Lower leg skin (tissue), 4 donors: Measurements from ENCODE around the gene SIX5. TPM values are rescaled to one million over a fixed set of nuclear protein-coding genes. Genes with fewer than 3 reads are reported as not detected.
A peak's percentile ranks its signal among the peaks of the same experiment; 100 is the strongest.

ENCODE experiments used
- DNase-seq, 2 donors: peaks; one replicate each; pipeline ENCODE4 v3.0.0-alpha.2; 2019; ENCODE audit warnings: low spot score in 2 of 2
- H3K4me3 ChIP-seq: fragments of 200-600 bp; sonication (generic); 2 replicates; pipeline ENCODE4 v1.5.1; 2017; ENCODE audit warnings: mild to moderate bottlenecking, low read depth; ENCODE audit not compliant: poor library complexity, severe bottlenecking
- CTCF ChIP-seq, 3 donors: fragments of 450-650 bp; IDR thresholded peaks; one replicate each; pipeline ENCODE4 v1.5.1; 2016; ENCODE audit warnings: antibody characterized with exemption in 3 of 3, mild to moderate bottlenecking in 3 of 3, moderate library complexity in 2 of 3
- POLR2A ChIP-seq, 2 donors: fragments of 450-650 bp; IDR thresholded peaks; one replicate each; pipeline ENCODE4 v1.6.1; 2016 to 2017; ENCODE audit warnings: antibody characterized with exemption in 2 of 2, mild to moderate bottlenecking in 1 of 2, moderate library complexity in 1 of 2
- WGBS, 2 donors: methylation state at CpG; one replicate each; pipeline ENCODE4 v1.1.5; 2018; 5-methylcytosine and 5-hydroxymethylcytosine counted together
- intact Hi-C: fragments of 100-400 bp; cut with DNase I; formaldehyde crosslinking; loops from one replicate; pipeline ENCODE4 v1.15.0; 2023; ENCODE audit warnings: low total_unique reads
- total RNA-seq, 4 donors: library from RNA; depleted of rRNA; stranded (reverse); fragments of >200 nt; gene quantifications; one replicate each; pipeline ENCODE4 v1.1.0, GENCODE V29; 2016

SIX5 gene
- total RNA-seq: 10 to 100 TPM; 12.6 to 17.3 (median 13.8) TPM

- H3K4me3 ChIP-seq: peak within 1 kb of the TSS; percentile 57
- TF ChIP-seq POLR2A (IDR thresholded peaks at IDR 0.05) (no peak), CTCF (IDR thresholded peaks at IDR 0.05) (peak in 1 of 3 donors; percentile 27)
- intact Hi-C loops: no loop called here
- DNase-seq: peak; percentile 97 to 100
- WGBS, 2 donors: 0 to 1% methylated on average over 48 to 58 of the region's 70 CpGs
Observed at GRCh38 chr19:45768984-45769782, at the start of gene SIX5. Gene SIX5 (minus strand): TSS chr19:45769252. CDS start chr19:45768844, 408 bp downstream.

GRCh38 chr19:45817725-45818301, 48.8 kb upstream of the SIX5 start:
- intact Hi-C loops: no loop called here
- no peak for DNase-seq
- H3K4me3 ChIP-seq: no peak overlapping the region
- 60 to 75% methylated on average over 11 to 19 of the region's 19 CpGs for WGBS, 2 donors
- no peak for TF ChIP-seq CTCF (IDR thresholded peaks at IDR 0.05)
- TF ChIP-seq POLR2A (IDR thresholded peaks at IDR 0.05): no peak

GRCh38 chr19:45817010-45817724, 48.1 kb upstream of the SIX5 start:
- peak; percentile 86 to 98 for DNase-seq
- WGBS, 2 donors: 14 to 22% methylated on average over 22 of the region's 24 CpGs
- TF ChIP-seq CTCF (IDR thresholded peaks at IDR 0.05) (peak in 1 of 3 donors; percentile 61), POLR2A (IDR thresholded peaks at IDR 0.05) (no peak)
- H3K4me3 ChIP-seq: no peak overlapping the region
- intact Hi-C loops: no loop called here

- DNase-seq: no peak
- 81% methylated on average over 15 to 17 of the region's 18 CpGs for WGBS, 2 donors
- intact Hi-C loops: no loop called here
Observed at GRCh38 chr19:45816236-45817009, 47.4 kb upstream of the SIX5 start.

More at GRCh38 chr19:45816236-45817009, 47.4 kb upstream of the SIX5 start:
- no peak for TF ChIP-seq CTCF (IDR thresholded peaks at IDR 0.05)
- no peak for TF ChIP-seq POLR2A (IDR thresholded peaks at IDR 0.05)
- no peak overlapping the region for H3K4me3 ChIP-seq
